A549 treated with ZK216348 at 1 μM for 4 hours (cell line): ENCODE data around the gene PCNX4. TPM values are rescaled to one million over a fixed set of nuclear protein-coding genes. Genes with fewer than 3 reads are reported as not detected.

ENCODE experiments used
- total RNA-seq: library from RNA; stranded (reverse); fragments of 200-300 nt; extraction: Qiagen RNA extraction; gene quantifications from 5 replicates; pipeline ENCODE4 v1.2.3, GENCODE V29; 2022; ENCODE audit warnings: low read depth

Gene PCNX4
- 23.9 to 45.9 TPM (median 29.7 TPM) in 5 replicates for total RNA-seq

GRCh38 chr14:60091550-60092525 is at the start of gene PCNX4:
PCNX4 (plus strand) TSS chr14:60091923; CDS start chr14:60107639, 15,716 bp downstream.

GRCh38 chr14:60164712-60165546 is 73.2 kb downstream of the PCNX4 start, which contains the start of gene DHRS7:
DHRS7 (minus strand) TSS chr14:60165398; CDS start chr14:60165309, 89 bp downstream.

Other genes with a start within 250 kb of the PCNX4 start
- gene RTN1, start 221.1 kb upstream of the PCNX4 start, total RNA-seq = not detected in 5 replicates
- not detected in 5 replicates for gene LRRC9, start 171.8 kb upstream of the PCNX4 start, total RNA-seq
- 80.4 to 84.4 TPM (median 82.6 TPM) in 5 replicates for gene DHRS7, start 73.5 kb downstream of the PCNX4 start, total RNA-seq
- gene PPM1A, start 157.3 kb downstream of the PCNX4 start, total RNA-seq = 31.6 to 49.2 TPM (median 36.8 TPM) in 5 replicates